WTC11 (cell line): ENCODE results near the gene ATXN10.

Experiments used
- CTCF ChIP-seq: fragments of 200-600 bp; IDR thresholded peaks from 2 replicates; pipeline ENCODE4 v1.8.0; 2022; ENCODE audit warnings: antibody characterized with exemption
- E2F4 ChIP-seq: sonication (generic); formaldehyde crosslinking; IDR thresholded peaks from 2 replicates; pipeline ENCODE4 v1.8.1; 2022; ENCODE audit warnings: low read depth, mild to moderate bottlenecking, moderate library complexity, missing genetic modification reagents, borderline replicate concordance
- ESRRA ChIP-seq: sonication (generic); formaldehyde crosslinking; IDR thresholded peaks from 2 replicates; pipeline ENCODE4 v1.8.1; 2022; ENCODE audit warnings: mild to moderate bottlenecking, missing genetic modification reagents, borderline replicate concordance
- FOXK1 ChIP-seq: sonication (generic); formaldehyde crosslinking; IDR thresholded peaks from 2 replicates; pipeline ENCODE4 v1.8.0; 2022; ENCODE audit warnings: mild to moderate bottlenecking, moderate library complexity, missing genetic modification reagents

- TF ChIP-seq ESRRA (CRISPR knock-in tag) (no peak), CTCF (no peak), E2F4 (CRISPR knock-in tag) (no peak), FOXK1 (CRISPR knock-in tag) (no peak)
Observed at GRCh38 chr22:45876136-45877035, 204.8 kb downstream of the ATXN10 start.
